Fibroblast of lung (primary cell): Measurements from ENCODE around the gene TRIAP1.

ENCODE experiments used
- EZH2 ChIP-seq: IDR thresholded peaks from 2 replicates; pipeline ENCODE4 v1.5.1; 2012; ENCODE audit warnings: low read length, control low read depth, mild to moderate bottlenecking; ENCODE audit errors: missing control alignments
- TF ChIP-seq, protein P1 (sequence below), 2 donors: IDR thresholded peaks in 1 of 2; conservative IDR thresholded peaks in 1 of 2; 1 replicate in 1 of 2; 2 replicates in 1 of 2; pipeline ENCODE4 v1.5.1; 2011 to 2012; ENCODE audit warnings: low read length in 2 of 2, control low read depth in 1 of 2, inconsistent platforms in 1 of 2, low read depth in 1 of 2, mild to moderate bottlenecking in 1 of 2

DNA sequence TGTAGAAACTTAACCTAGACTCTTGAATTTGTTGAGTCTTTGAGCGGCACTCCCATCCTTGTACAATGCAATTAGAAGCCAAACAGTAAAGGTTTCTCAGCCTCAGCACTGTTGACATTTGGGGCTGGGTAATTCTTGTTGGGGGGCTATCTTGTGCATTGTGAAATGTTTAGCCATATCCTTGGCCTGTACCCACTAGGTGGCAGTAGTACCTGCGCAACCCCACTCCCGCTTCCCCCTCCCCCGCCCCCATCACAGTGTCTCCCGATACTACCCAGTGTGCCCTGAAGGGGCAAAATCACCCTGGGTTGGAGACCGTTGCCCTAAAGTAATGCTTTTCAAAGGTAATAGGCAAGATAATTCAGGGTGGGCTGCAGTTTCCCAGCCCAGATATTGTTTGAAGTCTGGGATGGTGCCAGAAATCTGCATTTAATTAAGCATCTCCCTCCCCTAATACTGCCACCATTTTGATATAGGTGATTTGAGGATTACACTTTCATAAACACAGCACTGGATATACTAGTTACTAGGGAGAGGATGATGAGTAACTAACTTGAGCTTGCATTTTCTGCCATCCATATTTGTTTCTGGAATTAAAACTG, 6.4 kb downstream of the TRIAP1 start:
- TF ChIP-seq, protein P1, sequence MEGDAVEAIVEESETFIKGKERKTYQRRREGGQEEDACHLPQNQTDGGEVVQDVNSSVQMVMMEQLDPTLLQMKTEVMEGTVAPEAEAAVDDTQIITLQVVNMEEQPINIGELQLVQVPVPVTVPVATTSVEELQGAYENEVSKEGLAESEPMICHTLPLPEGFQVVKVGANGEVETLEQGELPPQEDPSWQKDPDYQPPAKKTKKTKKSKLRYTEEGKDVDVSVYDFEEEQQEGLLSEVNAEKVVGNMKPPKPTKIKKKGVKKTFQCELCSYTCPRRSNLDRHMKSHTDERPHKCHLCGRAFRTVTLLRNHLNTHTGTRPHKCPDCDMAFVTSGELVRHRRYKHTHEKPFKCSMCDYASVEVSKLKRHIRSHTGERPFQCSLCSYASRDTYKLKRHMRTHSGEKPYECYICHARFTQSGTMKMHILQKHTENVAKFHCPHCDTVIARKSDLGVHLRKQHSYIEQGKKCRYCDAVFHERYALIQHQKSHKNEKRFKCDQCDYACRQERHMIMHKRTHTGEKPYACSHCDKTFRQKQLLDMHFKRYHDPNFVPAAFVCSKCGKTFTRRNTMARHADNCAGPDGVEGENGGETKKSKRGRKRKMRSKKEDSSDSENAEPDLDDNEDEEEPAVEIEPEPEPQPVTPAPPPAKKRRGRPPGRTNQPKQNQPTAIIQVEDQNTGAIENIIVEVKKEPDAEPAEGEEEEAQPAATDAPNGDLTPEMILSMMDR (conservative IDR thresholded peaks at IDR 0.05 in 1 of 2, IDR thresholded peaks at IDR 0.05 in 1 of 2; ENCODE audit: low read depth in 1 of 2, low read length in 2 of 2) = peak; percentile 38 to 53
- no peak for TF ChIP-seq EZH2
